GM18519 (cell line): ENCODE results near the gene SLC31A2.
"Not testable (repeated sequence)": the region's sequence is repeated elsewhere in the genome, so short reads cannot be mapped to it uniquely, and the experiment has no call there.

ENCODE experiments used
- ATAC-seq: cut with Tn5 transposase; IDR thresholded peaks from one replicate; pipeline ENCODE4 v1.9.1; 2021; ENCODE audit warnings: mild to moderate bottlenecking, moderate library complexity; ENCODE audit not compliant: unreplicated experiment, low FRiP score

The SLC31A2 gene

GRCh38 chr9:113149561-113149960, 1.2 kb upstream of the SLC31A2 start:
- not testable (repeated sequence) for ATAC-seq

GRCh38 chr9:113151696-113152630, 1.2 kb downstream of the SLC31A2 start:
- ATAC-seq: no peak

- ATAC-seq: no peak
Measured at GRCh38 chr9:113152699-113153098, 1.9 kb downstream of the SLC31A2 start.

- ATAC-seq: no peak
Measured at GRCh38 chr9:113153599-113153998, 2.8 kb downstream of the SLC31A2 start.

GRCh38 chr9:113154471-113154870, 3.7 kb downstream of the SLC31A2 start:
- ATAC-seq: no peak

- no peak for ATAC-seq
Measured at GRCh38 chr9:113154946-113155345, 4.1 kb downstream of the SLC31A2 start.

GRCh38 chr9:113155911-113156588, 5.2 kb downstream of the SLC31A2 start:
- ATAC-seq: no peak

- no peak for ATAC-seq
Measured at GRCh38 chr9:113156880-113157279, 6.1 kb downstream of the SLC31A2 start.

- no peak for ATAC-seq
Measured at GRCh38 chr9:113158446-113158845, 7.6 kb downstream of the SLC31A2 start.

- no peak for ATAC-seq
Measured at GRCh38 chr9:113160571-113160970, 9.8 kb downstream of the SLC31A2 start.

- no peak for ATAC-seq
Measured at GRCh38 chr9:113163001-113163400, 12.2 kb downstream of the SLC31A2 start.

GRCh38 chr9:113164536-113165300, 13.9 kb downstream of the SLC31A2 start:
- ATAC-seq: no peak

- no peak for ATAC-seq
Measured at GRCh38 chr9:113166039-113166438, 15.2 kb downstream of the SLC31A2 start.

- no peak for ATAC-seq
Measured at GRCh38 chr9:113168809-113169208, 18.0 kb downstream of the SLC31A2 start.

GRCh38 chr9:113173341-113173740, 22.5 kb downstream of the SLC31A2 start:
- no peak for ATAC-seq

GRCh38 chr9:113176803-113177202, 26.0 kb downstream of the SLC31A2 start:
- ATAC-seq: no peak

- no peak for ATAC-seq
Measured at GRCh38 chr9:113177251-113177650, 26.4 kb downstream of the SLC31A2 start.

GRCh38 chr9:113178087-113178486, 27.3 kb downstream of the SLC31A2 start:
- ATAC-seq: no peak

GRCh38 chr9:113179839-113180238, 29.0 kb downstream of the SLC31A2 start:
- ATAC-seq: no peak

- no peak for ATAC-seq
Measured at GRCh38 chr9:113181165-113181564, 30.4 kb downstream of the SLC31A2 start.

- no peak for ATAC-seq
Measured at GRCh38 chr9:113183956-113184488, 33.2 kb downstream of the SLC31A2 start.
